GM23338 (cell line): Measurements from ENCODE around the gene FOXRED1. TPM values are rescaled to one million over a fixed set of nuclear protein-coding genes. Genes with fewer than 3 reads are reported as not detected.

Experiments
- ATAC-seq: fragments of 200-7000 bp; cut with Tn5 transposase; 3 replicates; pipeline ENCODE4 v1.9.1; 2020
- DNase-seq: peaks from one replicate; pipeline ENCODE4 v3.0.0-alpha.2; 2015; ENCODE audit warnings: low spot score
- H2AFZ ChIP-seq: fragments of 200-600 bp; sonication (generic); 2 replicates; pipeline ENCODE4 v1.8.0; 2016; ENCODE audit warnings: antibody characterized with exemption, mild to moderate bottlenecking, moderate library complexity
- H3F3A ChIP-seq: fragments of 200-600 bp; sonication (generic); replicated peaks from 2 replicates; pipeline ENCODE4 v1.8.0; 2017; ENCODE audit warnings: antibody characterized with exemption, mixed run types, low read depth
- H3K27ac ChIP-seq: fragments of 200-600 bp; sonication (generic); 2 replicates; pipeline ENCODE4 v1.6.1; 2016; ENCODE audit warnings: low read depth
- H3K27me3 ChIP-seq: fragments of 200-600 bp; sonication (generic); 2 replicates; pipeline ENCODE4 v1.8.0; 2016; ENCODE audit warnings: mild to moderate bottlenecking, mixed run types, moderate library complexity; ENCODE audit not compliant: insufficient read depth
- H3K36me3 ChIP-seq: fragments of 200-600 bp; sonication (generic); 2 replicates; pipeline ENCODE4 v1.8.0; 2016; ENCODE audit warnings: mild to moderate bottlenecking; ENCODE audit not compliant: insufficient read depth
- H3K4me1 ChIP-seq: fragments of 200-600 bp; sonication (generic); 2 replicates; pipeline ENCODE4 v1.8.0; 2016; ENCODE audit warnings: mild to moderate bottlenecking, moderate library complexity; ENCODE audit not compliant: insufficient read depth
- H3K4me2 ChIP-seq: fragments of 200-600 bp; sonication (generic); 2 replicates; pipeline ENCODE4 v1.7.1; 2017; ENCODE audit warnings: mixed run types
- H3K4me3 ChIP-seq: fragments of 200-600 bp; sonication (generic); 2 replicates; pipeline ENCODE4 v1.6.1; 2016; ENCODE audit warnings: mixed run types
- H3K79me2 ChIP-seq: fragments of 200-600 bp; sonication (generic); replicated peaks from 2 replicates; pipeline ENCODE4 v1.8.0; 2017; ENCODE audit warnings: mild to moderate bottlenecking; ENCODE audit not compliant: insufficient read depth
- H3K9me2 ChIP-seq: fragments of 200-600 bp; sonication (generic); 2 replicates; pipeline ENCODE4 v1.8.0; 2017; ENCODE audit not compliant: insufficient read depth
- H4K20me1 ChIP-seq: fragments of 200-600 bp; sonication (generic); replicated peaks from 2 replicates; pipeline ENCODE4 v1.8.0; 2017; ENCODE audit warnings: mild to moderate bottlenecking; ENCODE audit not compliant: insufficient read depth
- H3K27ac Mint-ChIP-seq: 2 replicates; pipeline ENCODE4 v1.8.0; 2020; ENCODE audit warnings: inconsistent platforms, mild to moderate bottlenecking, moderate library complexity, mixed read lengths
- H3K27me3 Mint-ChIP-seq: 3 replicates; pipeline ENCODE4 v1.8.0; 2022; ENCODE audit warnings: low read depth, mild to moderate bottlenecking, moderate library complexity, mixed read lengths, inconsistent platforms; ENCODE audit not compliant: insufficient read depth, poor library complexity
- H3K36me3 Mint-ChIP-seq: 3 replicates; pipeline ENCODE4 v1.8.0; 2021; ENCODE audit warnings: low read depth, mild to moderate bottlenecking, inconsistent platforms, moderate library complexity, mixed read lengths
- H3K4me1 Mint-ChIP-seq: 3 replicates; pipeline ENCODE4 v1.8.0; 2020; ENCODE audit warnings: mild to moderate bottlenecking, inconsistent platforms, mixed read lengths
- H3K4me3 Mint-ChIP-seq: 3 replicates; pipeline ENCODE4 v1.8.0; 2021; ENCODE audit warnings: moderate library complexity, mild to moderate bottlenecking, inconsistent platforms, mixed read lengths
- H3K9me3 Mint-ChIP-seq: 3 replicates; pipeline ENCODE4 v1.8.0; 2020; ENCODE audit warnings: moderate library complexity, mild to moderate bottlenecking, inconsistent platforms, mixed read lengths
- CREB1 ChIP-seq: fragments of 250-450 bp; sonication (Bioruptor Pico); IDR thresholded peaks from 2 replicates; pipeline ENCODE4 v1.5.0; 2020; ENCODE audit warnings: low read depth, mild to moderate bottlenecking, moderate library complexity
- CTCF ChIP-seq, 2 experiments: fragments of 200-600 bp in 1 of 2; sonication (generic) in 1 of 2; conservative IDR thresholded peaks; 2 replicates each; pipeline versions ENCODE4 v1.5.1 to v1.6.1; 2016 to 2017; ENCODE audit warnings: antibody characterized with exemption in 2 of 2, low read depth in 2 of 2, mild to moderate bottlenecking in 2 of 2, moderate library complexity in 1 of 2
- EZH2 ChIP-seq: fragments of 200-600 bp; sonication (generic); IDR thresholded peaks from one replicate; pipeline ENCODE4 v1.8.0; 2017; ENCODE audit warnings: antibody characterized with exemption, mild to moderate bottlenecking, low read depth; ENCODE audit not compliant: unreplicated experiment
- JUNB ChIP-seq: IDR thresholded peaks from one replicate; pipeline ENCODE4 v1.6.1; 2016; ENCODE audit warnings: antibody characterized with exemption; ENCODE audit not compliant: unreplicated experiment
- NANOG ChIP-seq: IDR thresholded peaks from 2 replicates; pipeline ENCODE4 v1.6.1; 2016; ENCODE audit warnings: antibody characterized with exemption, borderline replicate concordance
- POLR2AphosphoS5 ChIP-seq: IDR thresholded peaks from 2 replicates; pipeline ENCODE4 v1.6.1; 2016; ENCODE audit warnings: antibody characterized with exemption, low read depth
- REST ChIP-seq: IDR thresholded peaks from one replicate; pipeline ENCODE4 v1.6.1; 2018; ENCODE audit warnings: antibody characterized with exemption; ENCODE audit not compliant: unreplicated experiment
- STAT1 ChIP-seq: IDR thresholded peaks from one replicate; pipeline ENCODE4 v1.6.1; 2016; ENCODE audit warnings: antibody characterized with exemption; ENCODE audit not compliant: unreplicated experiment
- ZNF114 ChIP-seq: fragments of 250-450 bp; sonication (Bioruptor Pico); IDR thresholded peaks from 2 replicates; pipeline ENCODE4 v1.5.0; 2020; ENCODE audit warnings: mild to moderate bottlenecking, moderate library complexity
- ZNF331 ChIP-seq: fragments of 250-450 bp; sonication (Bioruptor Pico); IDR thresholded peaks from 2 replicates; pipeline ENCODE4 v1.5.0; 2020; ENCODE audit warnings: low read depth, mild to moderate bottlenecking, moderate library complexity
- ZNF462 ChIP-seq: fragments of 250-450 bp; sonication (Bioruptor Pico); IDR thresholded peaks from 2 replicates; pipeline ENCODE4 v1.5.0; 2020; ENCODE audit warnings: mild to moderate bottlenecking, moderate library complexity
- polyA plus RNA-seq: library from polyadenylated mRNA; unstranded; fragments of >200 nt; fragmentation: Nextera tagmentation; extraction: Ambion mirVana; gene quantifications from 2 replicates; pipeline ENCODE4 v1.2.1, GENCODE V29; 2016
- total RNA-seq: library from RNA; depleted of rRNA; stranded (reverse); fragments of >200 nt; shearing (Covaris generic); gene quantifications from 2 replicates; pipeline ENCODE4 v1.2.3, GENCODE V29; 2014

The FOXRED1 gene
- total and polyA plus RNA-seq, 2 experiments from 2014 or later, result 25.2 to 59.2 TPM

- Mint-ChIP-seq H3K9me3 (no peaks in the 10 kb centered on the region), H3K27ac (peak overlapping the region; percentile 99), H3K36me3 (peaks cover 66% of the 10 kb centered on the region), H3K4me3 (peak overlapping the region; percentile 96), H3K4me1 (peaks cover 12% of the 10 kb centered on the region), H3K27me3 (peaks cover 13% of the 10 kb centered on the region)
- DNase-seq (peak; percentile 55), ATAC-seq (peak; percentile 52)
- Histone ChIP-seq H3K4me2 (peak overlapping the region; percentile 82), H3K27ac (peak overlapping the region; percentile 95), H3F3A (peaks cover 27% of the 10 kb centered on the region; the same call in 1 of the 2 replicates), H4K20me1 (no peaks in the 10 kb centered on the region), H3K27me3 (no peaks in the 10 kb centered on the region), H3K4me3 (peak overlapping the region; percentile 70), H3K79me2 (peaks cover 38% of the 10 kb centered on the region), H3K9me2 (no peaks in the 10 kb centered on the region), H3K4me1 (peaks cover 9% of the 10 kb centered on the region; the same call in 1 of the 2 replicates), H2AFZ (no peak overlapping the region; the same call in 1 of the 2 replicates), H3K36me3 (peaks cover 31% of the 10 kb centered on the region)
- TF ChIP-seq POLR2AphosphoS5, result no peak
- no peak for TF ChIP-seq CREB1
These were observed 620 bp upstream of the FOXRED1 start for GRCh38 chr11:126268361-126268707.

GRCh38 chr11:126277322-126277721 is 8.4 kb downstream of the FOXRED1 start:
- Histone ChIP-seq H3K79me2 (no peaks in the 10 kb centered on the region), H3K27me3 (peaks cover 13% of the 10 kb centered on the region; the same call in 1 of the 2 replicates), H3F3A (peaks cover 5% of the 10 kb centered on the region; the same call in 1 of the 2 replicates), H3K4me3 (no peak overlapping the region), H4K20me1 (no peaks in the 10 kb centered on the region), H2AFZ (no peak overlapping the region), H3K9me2 (no peaks in the 10 kb centered on the region), H3K4me2 (no peak overlapping the region), H3K36me3 (no peaks in the 10 kb centered on the region; the same call in 1 of the 2 replicates), H3K4me1 (0 out of 2 replicates have a peak, but pooled peaks cover 7% of the 10 kb centered on the region), H3K27ac (no peak overlapping the region)
- H3K27me3 Mint-ChIP-seq, result peaks cover 21% of the 10 kb centered on the region
- H3K27ac Mint-ChIP-seq, result no peak overlapping the region
- no peaks in the 10 kb centered on the region; the same call in 2 of the 3 replicates for H3K9me3 Mint-ChIP-seq
- no peak overlapping the region for H3K4me3 Mint-ChIP-seq
- no peak for DNase-seq
- ATAC-seq, result no peak
- H3K36me3 Mint-ChIP-seq, result peaks cover 58% of the 10 kb centered on the region
- peaks cover 11% of the 10 kb centered on the region for H3K4me1 Mint-ChIP-seq
- TF ChIP-seq ZNF462 (CRISPR knock-in tag), result no peak
- no peak for TF ChIP-seq POLR2AphosphoS5
- TF ChIP-seq REST, result no peak
- TF ChIP-seq CTCF (conservative IDR thresholded peaks at IDR 0.05; ENCODE audit: low read depth in 2 of 2), result no peak
- no peak for TF ChIP-seq ZNF114 (CRISPR knock-in tag)
- TF ChIP-seq JUNB, result no peak
- no peak for TF ChIP-seq EZH2
- no peak for TF ChIP-seq NANOG
- no peak for TF ChIP-seq STAT1
- TF ChIP-seq ZNF331 (CRISPR knock-in tag), result no peak
